ENCODE results near the gene C5AR1.
"Not testable (repeated sequence)": the region's sequence is repeated elsewhere in the genome, so short reads cannot be mapped to it uniquely, and the experiment has no call there.

Gene C5AR1

GRCh38 chr19:47324502-47324901 is 14.8 kb downstream of the C5AR1 start:
- DNase-seq (ENCODE audit: insufficient read length, low spot score): no peak
- FAIRE-seq: no peak

GRCh38 chr19:47330466-47330869 is 20.8 kb downstream of the C5AR1 start:
- no peak for DNase-seq (ENCODE audit: insufficient read length, low spot score)
- FAIRE-seq: no peak

GRCh38 chr19:47331490-47331889 is 21.8 kb downstream of the C5AR1 start:
- no peak for FAIRE-seq
- DNase-seq (ENCODE audit: insufficient read length, low spot score): no peak

GRCh38 chr19:47331931-47332547 is 22.4 kb downstream of the C5AR1 start, which contains the start of gene C5AR2:
TSS of gene C5AR2 (plus strand) at chr19:47332175. CDS start at chr19:47340800, 8,625 bp downstream.
- DNase-seq (ENCODE audit: insufficient read length, low spot score) (no peak), FAIRE-seq (no peak)

- FAIRE-seq; DNase-seq (ENCODE audit: insufficient read length, low spot score): not testable (repeated sequence)
Observed at GRCh38 chr19:47336765-47337718, 27.4 kb downstream of the C5AR1 start.

GRCh38 chr19:47339196-47339880 is 29.7 kb downstream of the C5AR1 start:
- DNase-seq (ENCODE audit: insufficient read length, low spot score): no peak
- FAIRE-seq: no peak

GRCh38 chr19:47340477-47341208 is 31.0 kb downstream of the C5AR1 start:
- no peak for FAIRE-seq
- DNase-seq (ENCODE audit: insufficient read length, low spot score): no peak

GRCh38 chr19:47341734-47342133 is 32.1 kb downstream of the C5AR1 start:
- DNase-seq (ENCODE audit: insufficient read length, low spot score): no peak
- FAIRE-seq: no peak

GRCh38 chr19:47343194-47343802 is 33.6 kb downstream of the C5AR1 start:
- no peak for FAIRE-seq
- no peak for DNase-seq (ENCODE audit: insufficient read length, low spot score)

GRCh38 chr19:47344425-47344824 is 34.8 kb downstream of the C5AR1 start:
- FAIRE-seq: no peak
- DNase-seq (ENCODE audit: insufficient read length, low spot score): no peak

GRCh38 chr19:47346024-47346423 is 36.4 kb downstream of the C5AR1 start:
- not testable (repeated sequence) for DNase-seq (ENCODE audit: insufficient read length, low spot score); FAIRE-seq

- DNase-seq (ENCODE audit: insufficient read length, low spot score) (peak; percentile 98), FAIRE-seq (peak; percentile 99)
Observed at GRCh38 chr19:47348819-47349795, 39.4 kb downstream of the C5AR1 start, which contains the start of gene DHX34. TSS of gene DHX34 (plus strand) at chr19:47349315. CDS start at chr19:47353031, 3,716 bp downstream.

- no peak for FAIRE-seq
Observed at GRCh38 chr19:47350630-47351029, 41.0 kb downstream of the C5AR1 start.

GRCh38 chr19:47351548-47351947 is 41.9 kb downstream of the C5AR1 start:
- FAIRE-seq (no peak), DNase-seq (ENCODE audit: insufficient read length, low spot score) (no peak)

More at GRCh38 chr19:47350630-47351029, 41.0 kb downstream of the C5AR1 start:
- DNase-seq (ENCODE audit: insufficient read length, low spot score): no peak

- DNase-seq (ENCODE audit: insufficient read length, low spot score) (no peak), FAIRE-seq (no peak)
Observed at GRCh38 chr19:47352095-47352494, 42.4 kb downstream of the C5AR1 start.

- FAIRE-seq (no peak), DNase-seq (ENCODE audit: insufficient read length, low spot score) (no peak)
Observed at GRCh38 chr19:47353307-47353712, 43.6 kb downstream of the C5AR1 start.

GRCh38 chr19:47356900-47357299 is 47.2 kb downstream of the C5AR1 start:
- no peak for FAIRE-seq
- DNase-seq (ENCODE audit: insufficient read length, low spot score): no peak

GRCh38 chr19:47357788-47358680 is 48.4 kb downstream of the C5AR1 start:
- DNase-seq (ENCODE audit: insufficient read length, low spot score): no peak
- no peak for FAIRE-seq

All from GM19239 (cell line).